Kidney (tissue), 14 donors: Measurements from ENCODE around the gene TDRD12. TPM values are rescaled to one million over a fixed set of nuclear protein-coding genes. Genes with fewer than 3 reads are reported as not detected.
A peak's percentile ranks its signal among the peaks of the same experiment; 100 is the strongest.

Source experiments
- DNase-seq, 5 donors: peaks; one replicate each; pipeline ENCODE4 v3.0.0-alpha.2; 2013 to 2020
- FAIRE-seq: peaks from 2 replicates; lab custom pipeline; 2012; peaks lifted over from hg19 to GRCh38; lab: Jason Lieb, UNC
- H3K27ac ChIP-seq, 2 donors: one replicate each; pipeline ENCODE4 v1.7.0; 2013; ENCODE audit warnings: low read depth in 2 of 2, low read length in 2 of 2, inconsistent platforms in 1 of 2
- H3K27me3 ChIP-seq: one replicate; pipeline ENCODE4 v1.7.1; 2013; ENCODE audit warnings: low read length, inconsistent platforms; ENCODE audit not compliant: control insufficient read depth, insufficient read depth
- H3K36me3 ChIP-seq, 3 donors: one replicate each; pipeline versions ENCODE4 v1.7.0 to v1.7.1; 2013; ENCODE audit warnings: low read length in 3 of 3, control low read depth in 1 of 3, inconsistent platforms in 1 of 3; ENCODE audit not compliant: insufficient read depth in 3 of 3, control insufficient read depth in 2 of 3
- H3K4me1 ChIP-seq, 3 donors: one replicate each; pipeline versions ENCODE4 v1.7.0 to v1.7.1; 2013; ENCODE audit warnings: low read length in 3 of 3, inconsistent platforms in 1 of 3, low read depth in 1 of 3; ENCODE audit not compliant: control insufficient read depth in 2 of 3, insufficient read depth in 2 of 3
- H3K4me3 ChIP-seq, 3 donors: one replicate each; pipeline versions ENCODE4 v1.7.0 to v1.8.1; 2013; ENCODE audit warnings: low read length in 3 of 3, control low read depth in 1 of 3, inconsistent platforms in 1 of 3
- H3K9ac ChIP-seq, 3 donors: one replicate each; pipeline versions ENCODE4 v1.7.0 to v1.7.1; 2013; ENCODE audit warnings: low read length in 3 of 3, control low read depth in 1 of 3, inconsistent platforms in 1 of 3
- H3K9me3 ChIP-seq, 3 donors: one replicate each; pipeline versions ENCODE4 v1.7.0 to v1.7.1; 2013; ENCODE audit warnings: low read length in 3 of 3, control low read depth in 1 of 3, inconsistent platforms in 1 of 3; ENCODE audit not compliant: control insufficient read depth in 2 of 3, insufficient read depth in 1 of 3
- intact Hi-C: fragments of 100-400 bp; cut with DNase I; formaldehyde crosslinking; loops from one replicate; pipeline ENCODE4 v1.11.1; 2022
- polyA plus RNA-seq: library from polyadenylated mRNA; stranded (reverse); fragments of 350-450 nt; fragmentation: Illumina TruSeq; extraction: RNeasy Lipid Tissue Mini Kit (QIAGEN cat#74804); gene quantifications from one replicate; pipeline ENCODE4 v1.2.3, GENCODE V29; 2014; ENCODE audit warnings: low read depth, low replicate concordance; ENCODE audit not compliant: insufficient read depth
- total RNA-seq: library from RNA; stranded (reverse); fragmentation: NEBNext Ultra II Directional; extraction: Animal tissue kit (Norgen Biotek cat#: 25700); gene quantifications from one replicate; pipeline ENCODE4 v1.2.1, GENCODE V29; 2021
- TF ChIP-seq, protein P1 (sequence below): IDR thresholded peaks from 3 replicates; pipeline ENCODE4 v1.5.1; 2012; ENCODE audit warnings: mild to moderate bottlenecking, moderate library complexity, borderline replicate concordance; ENCODE audit not compliant: insufficient read depth; ENCODE audit errors: extremely low read depth
- donor health status: control.
- donor health status: control.
- donor health status: control.
- donor health status: control.
- donor health status: control.
- donor health status: DM: yes; HTN: yes; CAD: no.
- donor health status: Normal renal cell carcinoma (clear cell type).

TDRD12 gene
- total and polyA plus RNA-seq, 2 donors from 2014 or later = 0.38 TPM; not detected in 1

DNA sequence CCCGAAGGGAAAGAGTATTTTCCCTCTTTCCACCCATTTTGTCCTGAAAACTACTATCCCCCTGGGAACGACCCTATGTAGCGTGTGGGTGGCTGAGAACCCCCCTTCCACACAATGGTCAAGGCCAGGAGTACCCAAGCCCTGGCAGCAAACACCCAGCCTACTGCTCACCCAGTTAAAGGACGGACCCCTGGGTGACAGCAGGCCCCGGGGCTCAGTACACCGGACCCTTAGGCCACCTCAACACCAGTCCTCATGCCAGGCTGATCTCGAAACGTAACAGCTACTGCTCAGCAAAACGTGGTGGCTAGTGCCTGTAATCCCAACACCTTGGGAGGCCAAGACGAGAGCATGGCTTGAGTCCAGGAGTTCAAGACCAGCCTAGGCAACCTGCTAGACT is 46.0 kb upstream of the TDRD12 start:
- DNase-seq (peak in 2 of 5 donors; percentile 44 to 57), FAIRE-seq (no peak)
- peaks cover 9% of the 10 kb centered on the region for H3K27me3 ChIP-seq
- H3K36me3 ChIP-seq = no peaks in the 10 kb centered on the region
- intact Hi-C loops = no loop called here
- H3K9me3 ChIP-seq = no peaks in the 10 kb centered on the region
- H3K27ac ChIP-seq = no peak overlapping the region
- TF ChIP-seq, protein P1, sequence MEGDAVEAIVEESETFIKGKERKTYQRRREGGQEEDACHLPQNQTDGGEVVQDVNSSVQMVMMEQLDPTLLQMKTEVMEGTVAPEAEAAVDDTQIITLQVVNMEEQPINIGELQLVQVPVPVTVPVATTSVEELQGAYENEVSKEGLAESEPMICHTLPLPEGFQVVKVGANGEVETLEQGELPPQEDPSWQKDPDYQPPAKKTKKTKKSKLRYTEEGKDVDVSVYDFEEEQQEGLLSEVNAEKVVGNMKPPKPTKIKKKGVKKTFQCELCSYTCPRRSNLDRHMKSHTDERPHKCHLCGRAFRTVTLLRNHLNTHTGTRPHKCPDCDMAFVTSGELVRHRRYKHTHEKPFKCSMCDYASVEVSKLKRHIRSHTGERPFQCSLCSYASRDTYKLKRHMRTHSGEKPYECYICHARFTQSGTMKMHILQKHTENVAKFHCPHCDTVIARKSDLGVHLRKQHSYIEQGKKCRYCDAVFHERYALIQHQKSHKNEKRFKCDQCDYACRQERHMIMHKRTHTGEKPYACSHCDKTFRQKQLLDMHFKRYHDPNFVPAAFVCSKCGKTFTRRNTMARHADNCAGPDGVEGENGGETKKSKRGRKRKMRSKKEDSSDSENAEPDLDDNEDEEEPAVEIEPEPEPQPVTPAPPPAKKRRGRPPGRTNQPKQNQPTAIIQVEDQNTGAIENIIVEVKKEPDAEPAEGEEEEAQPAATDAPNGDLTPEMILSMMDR = no peak
- no peak overlapping the region for H3K4me3 ChIP-seq
- H3K9ac ChIP-seq = no peak overlapping the region
- peaks cover 0 to 17% (median 0%) of the 10 kb centered on the region in 3 donors for H3K4me1 ChIP-seq

GRCh38 chr19:32674153-32674930 is 45.2 kb upstream of the TDRD12 start:
- TF ChIP-seq, protein P1 = no peak
- H3K4me1 ChIP-seq = peaks cover 0 to 17% (median 0%) of the 10 kb centered on the region in 3 donors

GRCh38 chr19:32674931-32675719 is 44.4 kb upstream of the TDRD12 start, which contains the start of gene ANKRD27:
TSS of gene ANKRD27 (minus strand) at chr19:32675180. CDS start at chr19:32659015, 16,165 bp downstream.
- Histone ChIP-seq H3K9ac (peak within 1 kb of the TSS; percentile 39 to 65 (median 45)), H3K27ac (peak within 1 kb of the TSS; percentile 69 to 83), H3K4me1 (peaks cover 0 to 17% (median 0%) of the 10 kb centered on the region in 3 donors), H3K9me3 (no peaks in the 10 kb centered on the region), H3K27me3 (peaks cover 9% of the 10 kb centered on the region), H3K4me3 (peak within 1 kb of the TSS; percentile 76 to 87 (median 76)), H3K36me3 (no peaks in the 10 kb centered on the region)
- DNase-seq (peak; percentile 99 to 100 (median 99)), FAIRE-seq (peak; percentile 88)
- TF ChIP-seq, protein P1 = no peak
- intact Hi-C loops = no loop called here

More at GRCh38 chr19:32674153-32674930, 45.2 kb upstream of the TDRD12 start:
- DNase-seq (peak in 4 of 5 donors; percentile 14 to 76 (median 40)), FAIRE-seq (no peak)
- Histone ChIP-seq H3K36me3 (no peaks in the 10 kb centered on the region), H3K27me3 (peaks cover 9% of the 10 kb centered on the region), H3K27ac (peak overlapping the region in 1 of 2 donors; percentile 83), H3K9me3 (no peaks in the 10 kb centered on the region), H3K4me3 (peak overlapping the region; percentile 41 to 87 (median 76)), H3K9ac (peak overlapping the region; percentile 11 to 65 (median 39))
- intact Hi-C loops = no loop called here
